LNCAP (cell line): Measurements from ENCODE around the gene RAB10.

Experiments
- TF ChIP-seq, protein P1 (sequence below): fragments of 450-650 bp; IDR thresholded peaks from 2 replicates; pipeline ENCODE4 v1.5.1; 2017; ENCODE audit warnings: mild to moderate bottlenecking

Gene RAB10

DNA sequence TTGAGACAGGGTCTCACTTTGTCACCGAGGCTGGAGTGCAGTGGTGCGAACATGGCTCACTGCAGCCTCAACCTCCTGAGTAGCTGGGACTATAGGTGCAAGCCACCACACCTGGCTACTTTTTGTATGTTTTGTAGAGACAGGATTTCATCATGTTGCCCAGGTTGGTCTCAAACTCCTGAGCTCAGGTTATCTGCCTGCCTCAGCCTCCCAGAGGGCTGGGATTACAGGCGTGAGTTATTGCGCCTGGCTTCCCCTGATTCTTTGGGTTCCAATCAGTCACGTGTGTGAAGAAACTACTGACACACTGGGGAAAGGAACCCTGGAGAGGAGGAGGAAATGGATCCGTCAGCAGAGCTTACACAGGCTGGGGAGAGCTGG, 22.3 kb upstream of the RAB10 start:
- TF ChIP-seq, protein P1, sequence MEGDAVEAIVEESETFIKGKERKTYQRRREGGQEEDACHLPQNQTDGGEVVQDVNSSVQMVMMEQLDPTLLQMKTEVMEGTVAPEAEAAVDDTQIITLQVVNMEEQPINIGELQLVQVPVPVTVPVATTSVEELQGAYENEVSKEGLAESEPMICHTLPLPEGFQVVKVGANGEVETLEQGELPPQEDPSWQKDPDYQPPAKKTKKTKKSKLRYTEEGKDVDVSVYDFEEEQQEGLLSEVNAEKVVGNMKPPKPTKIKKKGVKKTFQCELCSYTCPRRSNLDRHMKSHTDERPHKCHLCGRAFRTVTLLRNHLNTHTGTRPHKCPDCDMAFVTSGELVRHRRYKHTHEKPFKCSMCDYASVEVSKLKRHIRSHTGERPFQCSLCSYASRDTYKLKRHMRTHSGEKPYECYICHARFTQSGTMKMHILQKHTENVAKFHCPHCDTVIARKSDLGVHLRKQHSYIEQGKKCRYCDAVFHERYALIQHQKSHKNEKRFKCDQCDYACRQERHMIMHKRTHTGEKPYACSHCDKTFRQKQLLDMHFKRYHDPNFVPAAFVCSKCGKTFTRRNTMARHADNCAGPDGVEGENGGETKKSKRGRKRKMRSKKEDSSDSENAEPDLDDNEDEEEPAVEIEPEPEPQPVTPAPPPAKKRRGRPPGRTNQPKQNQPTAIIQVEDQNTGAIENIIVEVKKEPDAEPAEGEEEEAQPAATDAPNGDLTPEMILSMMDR, result no peak

DNA sequence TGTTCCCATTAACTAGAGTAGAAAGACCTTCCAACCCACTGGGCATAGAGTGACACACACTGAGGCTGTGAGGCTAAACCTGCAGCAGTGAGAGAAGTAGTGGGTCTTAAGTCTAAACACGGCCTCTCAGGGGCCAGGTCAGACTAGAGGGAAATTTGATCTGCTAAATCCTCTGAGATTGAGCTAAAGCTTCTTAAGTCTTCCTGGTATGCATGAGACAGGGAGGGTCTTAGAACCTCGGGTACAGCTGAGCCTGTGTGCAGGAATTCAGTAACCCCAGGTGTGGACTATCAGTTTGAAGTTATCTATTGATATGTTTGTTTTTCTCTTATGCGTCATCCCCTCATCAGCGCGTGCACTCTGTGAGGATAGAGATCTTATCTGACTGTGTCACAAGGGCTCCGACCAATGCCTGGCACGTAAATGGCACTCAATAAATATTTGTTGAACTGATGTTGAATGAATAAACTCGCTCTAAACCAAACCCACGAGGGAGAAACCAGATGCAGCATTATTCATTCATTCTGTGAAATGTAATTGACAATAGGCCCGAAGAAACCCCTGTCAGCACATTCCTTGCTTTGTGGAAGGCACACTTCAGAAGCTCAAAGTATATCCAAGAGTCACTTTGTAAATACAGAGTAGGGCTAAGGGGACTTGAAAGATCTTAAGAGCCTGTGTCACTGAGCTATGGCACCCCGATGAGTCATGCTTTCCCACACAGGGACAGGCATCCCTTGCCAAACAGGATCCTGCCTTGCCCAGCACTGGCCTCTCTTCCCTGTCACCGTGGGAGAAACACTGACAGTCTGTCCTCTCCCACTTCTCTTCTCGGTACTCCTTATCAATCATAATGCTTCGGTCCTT, 21.7 kb upstream of the RAB10 start:
- TF ChIP-seq, protein P1, result no peak

DNA sequence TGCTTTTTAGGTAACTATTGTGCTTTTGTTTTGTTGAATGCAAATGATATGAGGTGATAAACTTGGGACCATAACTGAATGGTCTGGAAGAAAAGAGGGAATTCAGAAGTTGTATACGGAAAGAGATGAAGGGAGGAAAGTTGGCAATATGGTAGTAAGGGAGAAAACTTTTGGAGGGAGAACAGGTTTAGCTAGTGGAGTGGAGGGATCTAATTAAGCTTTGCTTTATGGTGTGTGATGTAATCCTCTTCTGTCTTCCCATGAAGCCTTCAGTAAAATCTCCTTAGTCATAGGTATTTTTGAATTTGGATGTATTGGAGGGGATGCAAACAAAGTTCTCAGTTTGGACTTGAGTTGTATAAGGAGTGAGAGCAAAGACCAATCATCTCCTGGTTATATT, 20.2 kb upstream of the RAB10 start:
- TF ChIP-seq, protein P1, result no peak

DNA sequence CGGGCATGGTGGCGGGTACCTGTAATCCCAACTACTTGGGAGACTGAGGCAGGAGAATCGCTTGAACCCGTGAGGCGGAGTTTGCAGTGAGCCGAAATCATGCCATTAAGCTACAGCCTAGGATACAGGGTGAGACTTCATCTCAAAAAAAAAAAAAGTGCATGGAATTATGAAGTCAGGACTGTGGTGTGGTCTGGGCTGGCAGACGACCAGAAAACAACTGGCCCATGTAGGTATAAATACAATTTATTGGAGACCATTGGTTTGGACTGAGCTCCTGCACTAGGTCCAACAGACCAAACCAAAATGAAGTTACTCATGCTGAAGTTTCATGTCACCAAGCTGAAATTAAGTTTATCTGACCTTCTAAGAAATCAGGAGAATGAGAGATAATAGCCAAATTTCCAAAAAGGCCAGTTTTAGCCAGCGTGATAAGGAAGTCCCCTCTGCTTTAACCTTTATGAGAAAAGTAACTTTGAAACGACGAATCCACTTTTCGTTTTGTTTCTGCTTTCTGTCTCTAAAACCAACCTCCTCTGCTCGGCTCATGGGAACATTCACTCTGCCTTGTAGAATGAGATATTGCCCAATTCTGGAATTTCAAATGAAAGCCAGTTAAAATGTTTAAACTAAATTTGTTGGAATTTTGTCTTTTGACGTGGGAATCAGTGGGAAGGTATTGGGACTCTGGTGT, 17.7 kb upstream of the RAB10 start:
- TF ChIP-seq, protein P1, result no peak

DNA sequence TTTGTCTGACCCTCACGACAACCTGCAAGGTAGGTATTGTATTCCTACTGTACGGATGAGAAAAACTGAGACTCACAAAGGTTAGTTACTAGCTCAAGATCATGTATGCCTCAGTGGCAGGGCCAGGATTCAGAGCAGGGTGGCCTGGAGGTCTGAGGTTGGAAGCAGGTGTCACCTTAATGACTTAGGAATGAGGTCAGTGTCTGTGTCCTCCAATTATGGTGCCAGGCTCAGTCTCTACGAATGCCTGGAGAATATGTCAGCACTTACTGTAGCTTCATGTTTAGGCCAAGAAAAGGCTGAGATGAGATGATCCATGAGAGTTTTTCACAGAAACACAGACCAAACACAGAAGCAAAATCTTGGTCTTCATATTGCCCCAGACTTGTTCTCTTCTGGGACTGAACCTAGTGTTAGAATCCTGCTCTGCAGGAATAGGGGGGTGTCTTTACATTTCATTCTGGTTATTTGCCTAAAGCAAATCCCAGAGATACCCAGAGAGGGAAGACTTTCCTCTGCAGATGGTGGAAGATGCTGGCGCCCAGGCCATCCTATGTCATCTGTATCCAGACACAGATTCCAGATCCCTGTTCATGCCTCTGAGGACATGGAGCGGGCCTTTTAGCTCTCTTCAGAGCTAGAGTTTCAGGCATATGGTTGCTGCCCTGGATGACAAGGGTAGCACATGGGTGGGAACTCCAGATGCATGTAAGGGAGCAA, 16.3 kb upstream of the RAB10 start:
- TF ChIP-seq, protein P1, result no peak

DNA sequence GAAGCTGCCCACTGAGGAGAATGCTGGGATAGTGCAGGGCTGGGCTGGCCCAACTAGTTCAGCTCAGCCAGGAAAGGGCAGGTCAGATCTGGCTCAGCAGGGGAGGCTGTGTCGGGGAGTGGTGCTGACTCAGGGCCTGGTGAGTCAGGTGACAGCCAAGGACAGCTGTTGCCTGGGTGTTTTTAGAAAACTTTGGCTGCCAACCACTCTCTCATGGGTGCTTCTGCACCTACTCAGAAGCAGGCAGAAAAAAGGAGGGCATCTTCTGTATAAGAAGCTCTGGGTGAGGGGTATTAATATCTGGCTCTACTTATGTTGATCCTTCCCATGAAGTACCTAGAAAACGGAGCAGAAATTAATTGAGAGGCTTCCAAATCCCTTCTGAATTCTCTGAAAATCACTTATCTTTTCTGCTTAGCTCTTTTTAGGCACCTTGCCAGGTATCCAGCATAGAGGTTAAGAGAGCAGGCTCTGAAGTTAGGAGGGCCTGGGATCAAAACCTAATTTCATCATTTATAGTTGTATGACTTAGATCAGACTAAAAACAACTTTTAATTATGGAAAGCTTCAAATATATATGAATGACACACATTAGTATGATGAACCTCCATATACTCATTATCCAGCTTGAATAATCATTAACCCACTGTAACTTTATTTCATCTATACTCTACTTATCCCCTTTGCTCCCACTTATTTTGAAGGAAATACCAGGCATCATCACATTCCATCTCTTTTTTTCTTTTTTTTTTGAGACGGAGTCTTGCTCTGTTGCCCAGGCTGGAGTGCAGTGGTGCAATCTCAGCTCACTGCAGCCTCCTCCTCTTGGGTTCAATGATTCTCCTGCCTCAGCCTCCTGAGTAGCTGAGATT, 15.5 kb upstream of the RAB10 start:
- TF ChIP-seq, protein P1, result no peak

DNA sequence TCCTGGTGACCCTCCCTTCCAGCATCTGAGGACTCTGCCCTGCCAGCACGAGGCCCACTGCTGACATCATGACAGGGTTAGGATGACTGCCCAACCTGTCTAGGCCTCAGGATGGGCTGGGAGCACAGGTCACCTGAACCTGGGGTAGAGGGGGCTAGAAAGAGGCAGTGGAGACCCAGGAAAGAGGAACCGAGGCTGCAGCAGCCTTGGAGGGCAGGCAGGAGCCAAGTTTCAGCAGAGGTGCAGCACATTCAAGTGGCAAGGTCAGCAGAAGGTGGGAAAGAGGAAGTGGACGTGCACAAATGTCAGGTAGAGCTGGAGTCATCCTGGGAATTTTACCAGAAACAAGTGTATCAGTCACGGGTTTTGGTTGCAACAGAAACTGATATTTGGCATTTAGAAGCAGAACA, 13.6 kb upstream of the RAB10 start:
- TF ChIP-seq, protein P1, result no peak
